CD4-positive, alpha-beta T cell treated with Interferon alpha-2 for 1 hour (primary cell): ENCODE data around the gene MYO5A.

ENCODE experiments used
- DNase-seq, 2 donors: peaks; one replicate each; pipeline ENCODE4 v3.0.0-alpha.2; 2020 to 2022

The MYO5A gene

GRCh38 chr15:52284164-52284563, 244.5 kb downstream of the MYO5A start:
- no peak for DNase-seq

DNA sequence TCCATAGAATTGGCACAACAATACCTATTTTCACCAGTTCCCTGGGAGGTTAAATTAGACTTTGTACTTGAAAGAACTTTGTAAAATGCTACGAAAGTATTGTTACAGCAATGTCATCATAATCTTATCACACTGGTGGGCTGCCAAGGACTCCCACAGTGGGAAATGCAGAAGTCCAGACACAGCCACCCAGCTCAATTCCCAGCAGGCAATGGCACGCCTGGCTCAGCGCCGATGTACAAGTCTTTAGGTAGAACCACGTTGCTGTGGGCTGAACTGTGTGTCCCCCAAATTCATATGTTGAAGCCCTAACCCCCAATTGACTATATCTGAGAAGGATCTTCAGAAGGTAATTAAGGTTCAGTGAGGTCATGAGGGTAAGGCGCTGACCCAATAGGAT, 245.4 kb downstream of the MYO5A start:
- no peak for DNase-seq

GRCh38 chr15:52282418-52282817, 246.3 kb downstream of the MYO5A start:
- no peak for DNase-seq

DNA sequence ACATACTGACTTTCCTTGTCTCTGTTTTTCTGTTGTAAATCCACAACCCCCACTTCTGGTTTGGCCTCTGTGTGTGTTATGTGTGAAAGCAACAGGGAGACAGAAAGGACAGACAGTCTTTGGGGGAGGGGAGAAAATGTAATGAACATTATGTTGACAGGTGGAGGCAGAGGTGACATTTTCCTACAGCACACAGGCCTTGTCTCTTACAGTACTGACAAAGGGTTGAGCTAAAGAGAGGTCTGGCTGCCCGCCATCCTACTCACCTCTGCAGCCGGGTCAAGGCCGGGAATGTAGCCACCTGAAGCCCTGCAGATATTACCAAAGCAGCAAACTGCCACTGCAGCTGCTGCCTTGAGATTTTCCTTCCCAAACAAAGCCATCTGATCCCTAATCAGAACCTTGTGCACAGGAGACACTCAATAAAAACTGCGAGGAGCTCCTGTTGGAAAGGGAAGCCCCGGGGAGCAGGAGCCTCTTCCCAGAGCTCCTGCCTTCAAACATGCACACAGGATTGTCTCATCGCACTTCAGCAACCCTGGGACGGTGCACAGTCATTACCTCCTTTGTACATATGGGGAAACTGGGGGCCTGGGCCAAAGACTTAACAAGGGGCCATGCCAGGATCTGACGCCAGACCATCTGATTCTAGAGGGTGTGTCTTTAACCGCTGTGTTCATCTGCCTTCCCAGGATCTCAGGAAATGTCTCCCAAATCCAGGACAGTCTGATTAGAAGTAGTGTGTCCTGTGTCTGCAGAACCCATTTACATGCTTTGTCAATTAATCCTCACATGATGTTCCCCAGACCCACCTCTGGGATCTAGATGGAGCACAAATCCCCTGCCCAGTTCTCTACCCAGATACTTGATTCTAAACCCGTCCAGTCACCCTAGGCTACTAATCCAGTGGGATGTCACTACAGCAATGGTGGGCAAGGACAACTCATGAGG, 247.3 kb downstream of the MYO5A start:
- DNase-seq, result no peak

DNA sequence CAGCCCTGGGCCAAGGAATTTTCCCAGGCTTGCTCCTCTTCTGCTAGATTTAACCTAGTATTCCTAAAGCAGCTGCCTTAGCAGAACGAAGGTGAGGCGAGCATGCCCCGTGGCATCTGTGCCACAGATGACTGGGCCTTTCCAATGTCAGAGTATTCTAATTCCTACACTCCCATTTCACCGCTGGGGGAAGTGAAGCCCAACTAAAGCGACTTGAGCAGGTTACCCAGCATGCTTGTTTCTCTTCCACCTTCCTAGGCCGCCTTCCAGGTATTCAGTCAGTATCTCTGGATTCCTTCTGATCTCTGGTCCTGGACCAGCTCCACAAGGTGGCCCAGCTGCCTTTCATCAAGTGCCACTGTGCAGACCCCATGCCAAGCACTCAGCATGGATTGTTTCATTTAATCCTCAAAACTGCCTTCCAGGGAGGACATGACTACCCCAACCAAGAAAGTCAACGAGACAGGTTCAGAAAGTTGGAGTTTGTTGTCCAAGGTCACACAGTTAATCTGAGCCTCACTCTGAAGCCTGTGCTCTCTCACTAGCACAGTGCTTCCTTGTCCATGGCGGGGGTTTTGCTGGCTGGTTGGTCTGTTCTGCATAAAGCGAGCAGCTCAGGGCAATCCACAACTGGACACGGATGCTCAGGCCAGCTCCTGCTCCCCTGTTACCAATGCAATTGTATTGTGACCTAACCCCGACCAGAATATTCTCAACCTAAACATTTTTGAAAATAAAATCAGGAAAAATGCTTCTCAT, 248.2 kb downstream of the MYO5A start:
- no peak for DNase-seq

- DNase-seq, result no peak
Observed at GRCh38 chr15:52278636-52279367, 249.9 kb downstream of the MYO5A start.

DNA sequence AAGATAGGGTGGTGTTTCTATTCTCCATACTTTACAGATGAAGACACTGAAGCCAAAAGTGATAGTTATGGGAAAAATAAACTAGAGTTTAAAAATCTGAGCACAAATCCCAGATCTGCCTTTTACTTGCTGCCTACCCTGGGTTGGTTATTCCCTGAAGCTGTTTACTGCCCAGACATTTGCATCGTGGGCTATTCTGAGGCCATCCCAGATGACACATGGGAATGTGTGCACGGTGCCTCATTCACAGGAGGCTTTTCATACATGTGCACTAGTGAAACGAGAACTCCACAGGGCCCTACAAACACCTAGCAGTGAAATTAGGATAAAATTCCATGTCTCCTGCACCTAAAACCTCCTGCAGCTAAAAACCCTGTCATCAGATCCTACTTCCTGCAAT, 250.5 kb downstream of the MYO5A start:
- no peak for DNase-seq

GRCh38 chr15:52277575-52277974, 251.1 kb downstream of the MYO5A start:
- DNase-seq, result no peak

DNA sequence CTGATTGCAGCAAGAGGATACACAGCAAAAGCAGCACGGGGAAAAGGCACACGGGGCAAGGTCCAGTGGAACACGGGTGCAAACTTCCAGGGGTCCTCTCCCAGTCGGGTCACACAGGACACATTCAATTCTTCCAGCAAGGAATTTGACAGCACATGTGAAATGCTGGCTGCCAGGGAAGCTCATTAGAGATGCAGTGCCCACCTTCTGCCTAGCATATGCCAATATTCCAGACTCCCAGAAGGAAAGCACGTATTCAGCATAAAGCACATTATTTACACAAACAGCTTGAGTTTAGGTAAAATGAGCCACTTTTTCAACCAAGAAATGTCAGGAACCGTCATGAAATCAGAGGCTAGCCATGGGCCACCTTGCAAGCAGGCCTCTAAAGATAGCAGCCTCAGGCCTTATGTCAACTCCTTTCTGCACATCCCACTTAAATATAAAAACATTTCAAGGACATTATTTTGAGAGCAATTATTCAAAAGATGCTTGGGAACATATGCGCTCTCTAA, 252.4 kb downstream of the MYO5A start:
- DNase-seq, result no peak

- DNase-seq, result no peak
Observed at GRCh38 chr15:52263563-52264282, 265.0 kb downstream of the MYO5A start.

- DNase-seq, result no peak
Observed at GRCh38 chr15:52262364-52262763, 266.3 kb downstream of the MYO5A start.

GRCh38 chr15:52261498-52262242, 267.0 kb downstream of the MYO5A start:
- peak; percentile 63 to 76 for DNase-seq

DNA sequence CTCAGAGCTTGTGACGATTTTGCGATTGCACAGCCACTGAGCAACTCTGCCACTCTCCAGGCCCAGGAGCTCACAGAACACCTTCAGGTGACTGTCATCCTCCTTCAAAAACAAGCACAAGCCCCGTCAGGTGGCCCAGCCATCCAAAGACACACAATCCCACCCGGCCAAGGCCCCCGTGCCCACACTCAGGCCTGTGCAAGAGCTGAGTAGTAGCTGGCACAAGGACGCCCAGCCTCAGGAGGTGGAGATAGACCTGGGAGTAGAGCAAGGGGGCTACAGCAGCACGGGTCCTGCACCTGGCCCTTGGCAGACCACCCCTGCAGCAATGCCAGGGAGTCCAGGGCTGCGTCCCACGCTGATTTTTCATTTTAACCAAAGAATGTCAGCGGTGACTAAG, 267.7 kb downstream of the MYO5A start:
- no peak for DNase-seq

DNA sequence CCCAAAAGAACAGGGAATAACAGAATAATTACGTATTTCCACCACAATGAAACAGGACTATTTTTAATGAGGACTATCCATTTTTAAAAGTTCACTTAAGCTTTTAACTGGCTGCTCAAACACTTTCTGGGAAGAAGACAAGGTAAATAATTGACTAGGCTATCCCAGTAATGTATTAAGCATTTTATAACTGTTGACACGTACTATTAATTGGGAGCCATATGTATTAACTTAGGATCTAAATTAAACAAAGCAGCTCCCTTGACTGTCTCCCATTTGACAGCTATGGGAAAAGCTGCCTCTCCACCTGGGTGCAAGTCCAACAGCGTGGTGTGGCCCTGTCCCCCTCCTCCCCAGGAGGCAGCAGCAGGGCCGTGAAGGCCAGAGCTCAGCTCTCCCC, 269.2 kb downstream of the MYO5A start:
- no peak for DNase-seq

DNA sequence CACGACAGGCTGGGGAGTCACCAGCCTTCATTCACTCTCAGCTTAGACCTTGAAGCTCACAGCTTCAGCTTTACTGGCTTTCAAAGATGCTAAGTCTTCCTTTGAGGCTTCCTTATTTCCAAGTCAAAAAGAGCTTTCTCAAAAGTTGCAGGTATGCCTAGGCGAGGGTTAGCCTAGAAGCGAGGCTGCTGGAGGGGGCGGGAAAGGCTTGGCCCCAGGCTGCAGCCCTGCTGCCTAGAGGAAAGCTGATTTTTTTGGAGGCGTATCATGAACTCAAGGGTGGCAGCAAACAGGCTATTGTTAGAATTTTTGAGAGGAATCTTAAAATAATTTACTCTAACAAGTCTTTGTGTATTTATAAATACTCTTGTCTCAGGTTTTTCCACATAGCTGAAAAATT, 270.2 kb downstream of the MYO5A start:
- DNase-seq, result no peak

GRCh38 chr15:52257734-52258062, 271.0 kb downstream of the MYO5A start:
- DNase-seq, result no peak
